ENCODE data around the gene SCPEP1.

The SCPEP1 gene

GRCh38 chr17:57001541-57001940, 23.6 kb downstream of the SCPEP1 start:
- DNase-seq (ENCODE audit: low spot score), result no peak

DNA sequence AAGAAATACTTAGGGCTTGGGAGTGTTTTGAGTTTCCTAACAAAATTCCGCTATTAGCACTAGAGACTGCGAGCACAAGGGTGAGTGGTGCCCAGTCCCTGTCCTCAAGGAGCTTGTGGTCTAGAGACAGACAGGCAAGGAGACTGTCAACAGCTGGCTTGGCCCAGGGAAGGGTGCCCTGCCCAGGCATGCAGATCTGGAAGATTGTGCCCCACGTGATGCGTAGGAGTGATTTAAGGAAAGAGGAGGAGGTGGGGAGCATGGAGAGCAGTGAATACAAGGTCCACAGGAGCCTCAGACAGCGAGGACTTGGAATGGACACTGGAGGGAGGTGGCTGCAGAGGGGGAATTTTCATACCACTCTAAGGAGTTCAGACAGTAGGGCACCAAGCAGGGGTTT, 25.0 kb downstream of the SCPEP1 start:
- DNase-seq (ENCODE audit: low spot score), result no peak

GRCh38 chr17:57004944-57005579, 27.1 kb downstream of the SCPEP1 start:
- no peak for DNase-seq (ENCODE audit: low spot score)

- DNase-seq (ENCODE audit: low spot score), result no peak
Measured at GRCh38 chr17:57006040-57006439, 28.1 kb downstream of the SCPEP1 start.

DNA sequence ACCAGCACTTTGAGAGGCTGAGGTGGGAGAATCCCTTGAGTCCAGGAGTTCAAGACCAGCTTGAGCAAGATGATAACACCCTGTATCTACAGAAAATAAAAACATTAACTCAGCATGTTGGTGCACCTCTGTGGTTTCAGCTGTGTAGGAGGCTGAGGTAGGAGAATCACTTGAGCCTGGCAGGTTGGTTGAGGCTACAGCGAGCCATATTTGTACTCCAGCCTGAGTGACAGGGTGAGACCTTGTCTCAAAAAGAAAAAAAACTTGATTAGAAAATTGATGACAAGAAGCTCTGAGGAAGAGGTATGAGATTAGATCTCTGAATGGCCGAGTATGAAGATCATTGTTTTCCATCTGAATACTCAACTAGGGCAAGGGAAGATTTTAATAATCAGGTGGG, 31.0 kb downstream of the SCPEP1 start:
- no peak for DNase-seq (ENCODE audit: low spot score)

DNA sequence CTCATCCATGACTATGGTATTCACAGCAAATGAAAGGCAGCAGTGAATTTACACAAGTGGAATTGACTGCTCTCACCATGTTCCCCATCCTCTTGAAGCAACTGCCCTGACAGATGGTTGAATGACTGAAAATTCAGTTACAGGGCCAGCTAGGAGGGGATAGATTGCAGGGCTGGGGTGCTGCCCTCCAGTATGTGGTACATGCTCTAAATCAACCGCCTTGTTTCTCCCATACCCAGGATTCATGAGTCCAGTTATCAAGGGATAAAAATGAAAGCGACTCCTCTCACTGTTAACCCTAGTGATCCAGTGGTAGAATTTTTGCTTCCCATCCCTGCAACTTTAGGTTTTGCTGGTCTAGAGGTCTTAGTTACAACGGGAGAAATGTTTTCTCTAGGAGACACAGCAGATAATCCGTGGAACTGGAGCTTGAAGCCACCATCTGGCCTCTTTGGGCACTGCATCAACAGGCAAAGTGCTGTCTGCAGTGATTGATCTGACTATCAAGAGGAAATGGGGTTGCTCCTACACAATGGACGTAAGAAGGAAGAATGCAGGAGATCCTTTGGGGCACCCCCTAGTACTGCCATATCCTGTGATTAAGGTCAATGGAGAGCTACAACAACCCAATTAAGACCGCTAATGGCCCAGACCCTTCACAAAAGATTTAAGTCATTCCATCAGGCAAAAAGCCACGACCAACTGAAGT, 32.0 kb downstream of the SCPEP1 start:
- peak; percentile 53 for DNase-seq (ENCODE audit: low spot score)

- DNase-seq (ENCODE audit: low spot score), result no peak
Measured at GRCh38 chr17:57010487-57010886, 32.6 kb downstream of the SCPEP1 start.

- DNase-seq (ENCODE audit: low spot score), result no peak
Measured at GRCh38 chr17:57011491-57012015, 33.6 kb downstream of the SCPEP1 start.

- no peak for DNase-seq (ENCODE audit: low spot score)
Measured at GRCh38 chr17:57016071-57016763, 38.3 kb downstream of the SCPEP1 start.

GRCh38 chr17:57016764-57017116, 38.8 kb downstream of the SCPEP1 start:
- DNase-seq (ENCODE audit: low spot score), result no peak

- DNase-seq (ENCODE audit: low spot score), result no peak
Measured at GRCh38 chr17:57017625-57018024, 39.7 kb downstream of the SCPEP1 start.

GRCh38 chr17:57020208-57020607, 42.3 kb downstream of the SCPEP1 start:
- DNase-seq (ENCODE audit: low spot score), result no peak

GRCh38 chr17:57021226-57021940, 43.5 kb downstream of the SCPEP1 start:
- no peak for DNase-seq (ENCODE audit: low spot score)

DNA sequence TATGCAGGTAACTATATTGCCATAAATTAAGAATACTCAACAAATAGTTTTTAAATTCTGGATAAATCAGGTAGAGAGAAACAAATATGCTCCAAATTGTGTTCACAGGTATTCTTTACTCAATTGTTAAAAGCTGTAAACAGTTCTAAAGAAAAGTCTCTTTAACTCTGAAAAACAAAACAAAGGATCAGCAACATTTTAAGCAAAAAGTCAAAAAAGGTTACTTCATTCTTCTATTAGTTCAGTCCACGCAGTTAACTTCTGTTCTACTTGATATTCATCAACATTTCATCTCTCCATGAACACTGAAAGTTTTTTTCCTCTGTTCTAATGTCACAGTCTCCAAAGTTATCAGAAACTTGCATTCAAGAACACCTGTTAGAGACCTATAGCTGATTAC, 47.9 kb downstream of the SCPEP1 start:
- DNase-seq (ENCODE audit: low spot score), result no peak

GRCh38 chr17:57027852-57028251, 49.9 kb downstream of the SCPEP1 start:
- no peak for DNase-seq (ENCODE audit: low spot score)

DNA sequence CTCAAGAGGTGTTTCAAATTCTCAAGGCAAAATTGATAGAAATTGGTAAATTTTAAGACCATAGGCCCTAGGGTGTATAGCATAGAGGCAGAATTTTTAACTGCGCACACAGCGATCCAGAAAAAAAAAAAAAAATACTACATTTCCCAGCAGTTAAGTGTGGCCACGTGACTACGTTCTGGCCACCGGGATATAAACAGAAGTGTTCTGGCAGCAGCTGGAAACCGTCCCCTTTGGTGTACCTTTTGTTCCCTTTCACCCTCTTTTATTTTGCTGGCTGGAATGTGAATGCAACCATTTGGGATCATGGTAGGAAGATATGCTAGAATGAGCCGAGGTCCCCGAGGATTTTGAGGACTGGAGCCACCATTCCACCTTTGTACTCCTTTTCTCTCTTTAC, 54.4 kb downstream of the SCPEP1 start:
- no peak for DNase-seq (ENCODE audit: low spot score)

- DNase-seq (ENCODE audit: low spot score), result no peak
Measured at GRCh38 chr17:57033296-57033695, 55.4 kb downstream of the SCPEP1 start.

DNA sequence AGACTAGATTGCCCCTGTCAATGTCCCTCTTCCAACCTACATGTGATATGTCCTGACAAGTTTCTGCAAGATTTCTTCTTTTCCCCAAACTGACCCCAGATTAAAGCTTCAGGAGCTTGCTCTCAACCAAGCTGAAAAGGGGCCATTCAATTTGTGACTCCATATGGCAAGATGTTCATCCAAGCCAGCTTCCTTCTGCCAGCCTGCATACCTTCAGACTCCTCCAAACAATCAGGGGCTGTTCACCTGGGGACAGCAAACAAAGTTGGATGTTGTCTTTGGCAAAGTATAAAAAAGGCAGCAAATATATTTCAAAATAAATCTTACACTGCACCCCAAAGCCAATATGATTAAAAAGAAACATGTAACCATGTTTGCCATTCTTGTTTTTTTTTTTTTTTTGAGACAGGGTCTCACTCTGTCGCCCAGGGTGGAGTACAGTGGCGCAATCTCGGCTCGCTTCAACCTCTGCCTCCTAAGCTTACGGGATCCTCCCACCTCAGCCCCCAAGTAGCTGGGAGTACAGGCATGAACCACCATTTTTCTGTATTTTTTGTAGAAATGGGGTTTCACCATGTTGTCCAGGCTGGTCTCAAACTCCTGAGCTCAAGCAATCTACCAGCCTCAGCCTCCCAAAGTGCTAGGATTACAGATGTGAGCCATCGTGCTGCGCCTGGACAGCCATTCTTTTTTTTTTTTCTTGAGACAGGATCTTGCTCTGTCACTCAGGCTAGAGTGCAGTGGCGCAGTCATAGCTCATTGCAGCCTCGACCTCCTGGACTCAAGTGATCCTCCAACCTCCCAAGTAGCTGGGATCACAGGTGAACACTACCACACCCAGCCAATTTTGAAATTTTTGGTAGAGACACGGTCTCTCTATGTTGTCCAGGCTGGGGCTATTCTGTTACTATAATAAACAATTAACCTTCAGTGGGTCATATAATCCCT, 57.1 kb downstream of the SCPEP1 start:
- no peak for DNase-seq (ENCODE audit: low spot score)

DNA sequence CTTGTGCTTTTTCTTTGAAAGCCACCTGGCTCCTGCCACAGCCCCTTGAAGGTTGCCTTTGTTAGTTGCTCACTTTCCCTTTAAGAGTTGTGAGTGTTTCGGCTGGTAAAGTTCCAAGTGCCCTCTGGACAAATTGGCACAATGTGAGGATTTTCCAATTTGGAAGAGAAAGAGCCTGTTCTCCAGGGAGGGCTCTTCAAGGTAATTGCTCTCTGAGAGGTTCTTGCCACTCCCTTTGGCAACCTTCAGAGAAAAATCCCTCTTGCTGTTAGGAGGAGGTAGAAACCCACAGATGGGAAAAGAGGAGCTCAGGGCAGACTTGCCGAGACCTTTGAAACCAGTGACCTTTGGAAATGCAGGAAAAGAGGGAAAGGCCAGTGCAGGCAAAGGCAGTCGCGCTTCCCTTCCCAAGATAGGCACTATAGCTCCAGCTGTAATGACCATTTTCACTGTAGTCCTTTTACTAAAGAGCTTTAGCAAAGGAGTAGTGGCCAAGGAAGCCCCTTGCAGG, 58.1 kb downstream of the SCPEP1 start:
- DNase-seq (ENCODE audit: low spot score), result no peak

DNA sequence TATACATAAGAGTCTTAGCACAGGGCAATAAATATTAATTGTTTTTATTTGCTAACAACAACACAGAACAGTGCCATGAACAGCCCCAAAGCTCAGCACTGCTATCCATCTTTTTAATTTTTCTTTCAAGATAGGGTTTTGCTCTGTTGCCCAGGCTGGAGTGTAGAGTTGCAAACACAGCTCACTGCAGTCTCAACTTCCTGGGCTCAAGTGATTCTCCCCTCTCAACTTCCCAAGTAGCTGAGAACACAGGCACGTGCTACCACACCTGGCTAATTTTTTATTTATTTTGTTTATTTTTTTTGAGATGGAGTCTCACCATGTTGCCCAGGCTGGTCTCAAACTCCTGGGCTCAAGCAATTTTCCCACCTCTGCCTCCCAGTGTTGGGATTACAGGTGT, 59.5 kb downstream of the SCPEP1 start:
- DNase-seq (ENCODE audit: low spot score), result no peak

DNA sequence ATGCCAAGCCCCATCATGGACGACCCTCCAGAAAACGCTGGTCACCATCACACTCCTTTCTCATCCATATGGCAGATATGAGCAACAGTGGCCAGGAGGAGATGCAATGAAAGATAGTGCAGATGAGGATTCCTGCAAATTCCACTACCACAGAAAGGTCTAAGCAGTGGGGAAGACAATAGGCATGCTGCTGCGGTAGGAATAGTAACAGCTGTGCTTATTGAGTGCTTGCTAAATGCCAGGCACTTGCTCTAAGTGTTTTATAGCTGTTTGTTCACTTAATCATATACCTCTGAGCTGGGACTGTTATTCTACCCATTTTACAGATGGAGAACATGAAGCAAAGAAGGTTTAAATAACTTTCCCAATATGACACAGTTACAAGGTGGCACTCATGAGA, 60.6 kb downstream of the SCPEP1 start:
- DNase-seq (ENCODE audit: low spot score), result no peak
